Measurements from ENCODE around the gene PHPT1. TPM values are rescaled to one million over a fixed set of nuclear protein-coding genes. Genes with fewer than 3 reads are reported as not detected.

The PHPT1 gene
- total RNA-seq, 1 donor from 2014 or later: 168 TPM

GRCh38 chr9:136847088-136847825 lies 2.0 kb upstream of the PHPT1 start:
- Mint-ChIP-seq H3K36me3 (ENCODE audit: insufficient read depth) (peaks cover 2% of the 10 kb centered on the region), H3K4me1 (ENCODE audit: low read depth) (peaks cover 3% of the 10 kb centered on the region), H3K9me3 (ENCODE audit: low read depth) (no peaks in the 10 kb centered on the region), H3K27ac (peak overlapping the region; percentile 94), H3K4me3 (ENCODE audit: low read depth) (peak overlapping the region; percentile 93), H3K27me3 (peaks cover 6% of the 10 kb centered on the region)
- TF ChIP-seq CTCF (IDR thresholded peaks at IDR 0.05; ENCODE audit: unreplicated experiment): no peak
- no peak for DNase-seq (ENCODE audit: low spot score, unreplicated experiment)

DNA sequence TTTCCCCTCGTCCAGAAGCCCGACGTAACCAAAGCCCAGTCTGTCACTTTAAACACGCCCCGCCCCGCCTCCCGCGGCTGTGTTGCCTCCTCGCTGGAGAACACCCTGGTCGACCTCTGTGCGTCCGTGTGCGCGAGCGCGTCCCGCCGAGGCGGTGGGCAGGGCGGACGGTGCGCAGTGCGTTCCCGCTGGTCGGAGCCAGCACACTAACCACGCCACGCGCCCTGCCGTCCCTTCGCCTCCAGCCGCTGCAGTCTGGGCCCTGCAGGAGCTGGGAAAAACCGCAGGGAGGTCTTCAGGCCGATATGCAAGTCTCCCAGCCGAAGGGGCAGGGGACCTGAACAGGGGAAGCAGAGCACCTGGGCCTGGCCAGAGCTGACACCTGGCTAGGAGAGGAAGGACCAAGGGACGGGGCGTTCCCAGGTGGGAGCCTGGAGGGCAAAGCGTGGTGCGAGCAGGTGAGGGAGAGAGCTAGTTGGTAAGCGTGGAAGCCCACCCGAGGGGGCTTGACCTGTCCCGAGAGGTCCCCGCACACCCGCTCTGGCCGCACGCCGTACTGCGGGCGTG lies 1.3 kb upstream of the PHPT1 start:
- Mint-ChIP-seq H3K36me3 (ENCODE audit: insufficient read depth) (peaks cover 2% of the 10 kb centered on the region), H3K4me1 (ENCODE audit: low read depth) (peaks cover 3% of the 10 kb centered on the region), H3K9me3 (ENCODE audit: low read depth) (no peaks in the 10 kb centered on the region), H3K4me3 (ENCODE audit: low read depth) (peak overlapping the region; percentile 93), H3K27me3 (peaks cover 6% of the 10 kb centered on the region), H3K27ac (peak overlapping the region; percentile 94)
- TF ChIP-seq CTCF (IDR thresholded peaks at IDR 0.05; ENCODE audit: unreplicated experiment): no peak
- peak; percentile 53 for DNase-seq (ENCODE audit: low spot score, unreplicated experiment)

GRCh38 chr9:136848393-136849037 lies 694 bp upstream of the PHPT1 start:
- Mint-ChIP-seq H3K27ac (peak overlapping the region; percentile 91), H3K36me3 (ENCODE audit: insufficient read depth) (peaks cover 2% of the 10 kb centered on the region)

GRCh38 chr9:136849960-136850865 lies 1.0 kb downstream of the PHPT1 start:
- H3K36me3 Mint-ChIP-seq (ENCODE audit: insufficient read depth): peaks cover 2% of the 10 kb centered on the region
- H3K27ac Mint-ChIP-seq: peak overlapping the region; percentile 93
- DNase-seq (ENCODE audit: low spot score, unreplicated experiment): no peak
- no peaks in the 10 kb centered on the region for H3K9me3 Mint-ChIP-seq (ENCODE audit: low read depth)
- peaks cover 6% of the 10 kb centered on the region for H3K27me3 Mint-ChIP-seq
- peaks cover 3% of the 10 kb centered on the region for H3K4me1 Mint-ChIP-seq (ENCODE audit: low read depth)
- no peak for TF ChIP-seq CTCF (IDR thresholded peaks at IDR 0.05; ENCODE audit: unreplicated experiment)
- peak overlapping the region; percentile 93 for H3K4me3 Mint-ChIP-seq (ENCODE audit: low read depth)

More at GRCh38 chr9:136848393-136849037, 694 bp upstream of the PHPT1 start:
- peak overlapping the region; percentile 93 for H3K4me3 Mint-ChIP-seq (ENCODE audit: low read depth)
- no peak for DNase-seq (ENCODE audit: low spot score, unreplicated experiment)
- H3K9me3 Mint-ChIP-seq (ENCODE audit: low read depth): no peaks in the 10 kb centered on the region
- peaks cover 3% of the 10 kb centered on the region for H3K4me1 Mint-ChIP-seq (ENCODE audit: low read depth)
- no peak for TF ChIP-seq CTCF (IDR thresholded peaks at IDR 0.05; ENCODE audit: unreplicated experiment)
- peaks cover 6% of the 10 kb centered on the region for H3K27me3 Mint-ChIP-seq
